Activated CD8-positive, alpha-beta memory T cell treated with anti-CD3 and anti-CD28 coated beads, Interleukin-2, amount 50 U/mL, for 4 hours (primary cell): Measurements from ENCODE around the gene TJP3.
"Not testable (repeated sequence)": the region's sequence is repeated elsewhere in the genome, so short reads cannot be mapped to it uniquely, and the experiment has no call there.

Experiments
- DNase-seq: peaks from one replicate; pipeline ENCODE4 v3.0.0-alpha.2; 2020

The TJP3 gene

GRCh38 chr19:3748965-3749364 lies 40.8 kb downstream of the TJP3 start:
- no peak for DNase-seq

DNA sequence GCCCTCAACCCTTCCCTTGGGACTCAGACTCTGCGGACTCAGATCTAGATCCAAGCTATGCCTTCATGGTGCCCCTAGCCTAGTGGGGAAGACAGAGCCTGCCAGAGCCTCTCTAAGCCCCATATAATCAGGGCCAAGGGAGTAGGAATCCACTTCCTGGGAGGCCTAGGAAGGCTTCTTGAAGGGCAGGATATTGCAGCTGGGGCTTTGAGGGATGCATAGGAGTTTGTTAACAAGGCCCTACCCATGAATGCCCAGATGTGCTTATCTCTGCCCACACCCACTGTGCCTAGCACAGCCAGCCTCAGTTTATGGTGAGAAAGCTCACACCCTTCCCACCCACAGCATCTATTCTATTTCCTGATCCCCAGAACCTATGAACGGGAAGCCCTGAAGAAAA lies 42.0 kb downstream of the TJP3 start:
- no peak for DNase-seq

GRCh38 chr19:3751236-3751635 lies 43.1 kb downstream of the TJP3 start:
- DNase-seq: no peak

DNA sequence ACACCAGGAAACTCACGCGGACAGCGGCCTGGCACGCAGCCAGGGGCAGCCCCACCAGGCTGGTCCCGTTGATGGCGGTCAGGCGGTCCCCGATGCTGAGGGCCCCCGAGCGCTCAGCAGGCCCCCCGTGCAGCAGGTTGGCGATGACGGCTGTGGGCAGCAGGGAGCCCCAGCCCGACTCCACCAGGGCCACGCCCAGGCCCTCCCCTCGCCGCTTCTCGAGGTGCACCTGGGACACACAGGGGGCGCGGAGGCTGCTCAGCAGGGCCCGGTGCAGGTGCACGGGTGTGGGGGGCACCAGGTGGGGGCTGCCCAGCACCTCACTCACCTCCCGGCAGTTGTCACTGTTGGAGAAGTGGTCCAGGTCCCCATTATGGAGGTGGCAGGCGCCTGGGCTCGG lies 44.3 kb downstream of the TJP3 start:
- DNase-seq: no peak

DNA sequence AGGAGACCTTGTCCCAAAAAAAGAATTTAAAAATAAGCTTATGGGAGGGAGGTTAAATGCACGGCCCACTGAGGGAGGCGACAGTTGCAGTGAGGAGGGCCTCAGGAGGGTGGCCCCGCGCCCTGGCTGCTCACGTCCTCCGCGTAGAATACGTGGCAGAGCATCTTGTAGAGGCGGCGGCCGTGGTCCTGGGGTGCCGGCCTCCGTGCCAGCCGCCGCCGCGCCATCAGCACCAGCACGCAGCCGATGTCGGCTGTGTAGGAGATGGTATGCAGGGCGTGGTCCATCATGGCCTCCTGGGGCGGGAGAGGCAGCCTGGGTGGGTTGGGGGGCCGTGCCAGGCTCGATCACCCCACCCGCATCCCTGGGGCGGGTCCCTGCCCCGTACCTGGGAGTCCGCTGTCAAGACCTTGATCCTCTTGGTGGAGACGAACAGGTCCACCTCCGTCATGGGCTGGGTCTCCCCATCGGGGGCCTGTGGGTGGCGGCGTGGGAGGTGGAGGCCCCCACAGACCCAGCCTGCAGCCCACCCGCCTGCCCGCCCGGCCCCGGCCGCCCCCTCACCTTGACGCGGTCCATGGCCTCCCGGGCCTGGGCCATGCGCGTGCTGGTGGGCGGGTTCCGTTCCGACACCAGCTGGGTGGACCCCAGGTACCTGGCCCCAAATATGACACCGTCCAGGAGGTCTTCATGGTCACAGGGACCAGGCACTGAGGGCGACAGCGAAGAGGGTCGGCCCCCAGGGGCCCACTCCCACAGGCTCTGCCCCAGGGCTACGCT lies 45.6 kb downstream of the TJP3 start:
- no peak for DNase-seq

- DNase-seq: not testable (repeated sequence)
These were observed 49.5 kb downstream of the TJP3 start for GRCh38 chr19:3757705-3758104.

- DNase-seq: not testable (repeated sequence)
These were observed 50.1 kb downstream of the TJP3 start for GRCh38 chr19:3758297-3758696.

- DNase-seq: no peak
These were observed 51.5 kb downstream of the TJP3 start for GRCh38 chr19:3759482-3760254.

DNA sequence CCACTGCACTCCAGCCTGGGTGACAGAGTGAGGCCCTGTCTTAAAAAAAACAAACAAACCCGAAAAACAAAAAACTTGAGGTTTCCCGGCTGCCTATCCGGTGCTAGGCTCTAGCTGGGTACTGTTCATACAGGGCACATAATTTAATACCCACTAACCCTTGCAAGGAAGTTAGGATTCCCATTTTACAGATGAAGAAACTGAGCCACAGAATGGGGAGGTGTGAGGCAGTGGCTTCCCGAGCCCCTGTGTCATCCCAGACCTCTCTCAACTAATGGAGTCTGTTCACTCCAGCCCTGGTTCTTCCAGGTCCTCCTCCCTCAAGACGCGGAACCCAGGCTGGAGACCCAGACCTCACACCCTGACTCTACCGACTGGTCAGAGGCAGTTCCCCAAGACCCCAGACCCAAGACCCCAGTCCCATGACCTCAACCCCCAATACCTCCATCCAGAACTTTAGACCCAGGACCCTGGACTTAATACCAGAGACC lies 52.7 kb downstream of the TJP3 start:
- DNase-seq: no peak

- DNase-seq: peak; percentile 96
These were observed 53.4 kb downstream of the TJP3 start, which contains the start of gene APBA3 for GRCh38 chr19:3761382-3762129. Gene APBA3 (minus strand): TSS chr19:3761692. CDS start chr19:3760264, 1,428 bp downstream.

DNA sequence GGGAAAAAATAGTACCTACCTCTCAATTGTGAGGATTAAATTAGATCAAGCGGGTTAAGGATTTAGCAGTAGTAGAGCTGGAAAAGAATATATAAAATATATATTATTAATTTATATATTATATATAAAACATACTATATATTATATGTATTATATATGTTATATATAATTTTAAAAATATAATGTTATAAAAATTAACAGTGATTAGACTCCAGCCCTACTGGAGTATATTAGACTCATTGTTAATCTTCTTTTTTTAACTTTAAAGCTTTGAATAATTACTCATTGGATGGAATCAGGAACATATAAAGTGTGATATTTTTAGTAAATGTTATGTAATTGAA lies 53.9 kb downstream of the TJP3 start:
- DNase-seq: no peak

DNA sequence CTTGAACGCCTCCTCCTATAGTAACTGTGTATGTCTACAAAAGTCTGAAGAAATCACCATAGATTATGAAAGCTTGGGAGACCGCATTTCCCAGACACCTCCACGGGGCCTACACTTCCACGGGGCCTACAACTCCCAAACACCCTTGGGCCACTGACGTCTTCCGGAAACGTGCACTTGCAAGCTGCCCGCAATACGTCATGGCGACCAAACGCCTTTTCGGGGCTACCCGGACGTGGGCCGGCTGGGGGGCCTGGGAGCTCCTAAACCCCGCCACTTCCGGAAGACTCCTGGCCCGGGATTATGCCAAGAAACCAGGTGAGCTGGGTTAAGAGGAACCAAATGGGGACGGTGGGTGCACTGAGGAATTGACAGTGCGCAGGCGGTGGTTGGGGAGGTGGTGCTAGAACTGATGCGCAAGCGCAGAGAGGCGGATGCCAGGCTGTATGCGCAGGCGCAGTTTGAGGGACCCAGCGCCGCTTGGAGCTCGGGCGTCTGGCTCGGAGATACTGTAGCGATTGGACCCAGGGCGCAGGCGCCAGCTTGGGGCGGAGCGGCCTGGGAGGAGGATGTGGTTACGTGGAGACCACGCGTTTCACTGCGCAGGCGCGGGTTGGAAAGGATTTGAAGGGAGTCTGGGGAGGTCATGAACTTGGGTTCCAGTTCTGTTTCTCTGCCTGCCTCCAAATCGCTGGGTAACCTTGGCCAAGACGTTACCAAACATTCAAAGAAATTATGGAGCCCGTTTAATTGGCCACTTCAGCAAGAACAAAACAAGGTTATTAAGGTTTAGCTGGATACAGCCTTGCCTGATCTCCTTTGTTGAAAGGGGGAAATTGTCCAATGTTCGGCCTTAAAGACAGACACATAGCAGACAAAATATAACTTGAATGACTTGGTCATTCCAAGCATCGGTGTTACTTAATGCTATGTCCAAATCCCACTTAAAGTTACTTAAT lies 54.6 kb downstream of the TJP3 start, which contains the start of gene MRPL54:
Gene MRPL54, plus strand, starts transcription at position 182 of the 959 bp plus-strand sequence. Its CDS starts 19 bp downstream, at position 201.
- peak; percentile 98 for DNase-seq

DNA sequence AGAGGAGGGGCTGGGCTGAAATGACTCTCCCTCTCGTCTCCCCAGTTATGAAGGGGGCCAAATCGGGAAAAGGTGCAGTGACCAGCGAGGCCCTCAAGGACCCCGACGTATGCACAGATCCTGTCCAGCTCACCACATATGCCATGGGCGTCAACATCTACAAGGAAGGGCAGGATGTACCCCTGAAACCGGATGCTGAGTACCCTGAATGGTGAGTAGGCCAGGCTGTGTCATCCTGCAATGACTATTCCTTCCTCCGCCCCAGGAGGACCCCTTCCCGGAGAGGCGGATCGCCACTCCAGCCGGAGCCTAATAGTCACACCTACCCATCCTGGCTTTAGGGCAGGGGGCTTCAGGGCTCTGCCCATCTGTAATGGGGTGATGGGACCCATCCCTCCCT lies 56.9 kb downstream of the TJP3 start:
- no peak for DNase-seq

- DNase-seq: not testable (repeated sequence)
These were observed 57.6 kb downstream of the TJP3 start for GRCh38 chr19:3765757-3766156.

DNA sequence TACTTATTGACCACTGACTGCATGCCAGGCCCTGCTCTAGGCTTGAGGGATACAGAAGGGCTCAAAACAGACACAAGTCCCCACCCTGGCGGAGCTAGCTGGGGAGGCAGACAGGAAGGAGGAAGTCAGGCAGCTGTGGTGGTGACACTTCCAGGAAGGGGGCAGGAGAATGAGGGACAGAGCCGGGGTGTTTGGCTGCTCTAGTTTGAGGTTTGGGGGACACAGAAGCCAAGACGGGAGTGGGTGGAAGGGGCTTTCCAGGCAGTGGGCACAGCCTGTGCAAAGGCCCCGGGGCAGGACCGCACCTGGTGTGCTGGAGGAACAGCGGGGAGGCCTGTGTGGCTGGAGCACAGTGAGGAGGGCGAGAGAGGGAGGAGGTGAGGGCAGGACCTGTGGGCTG lies 58.3 kb downstream of the TJP3 start:
- no peak for DNase-seq

DNA sequence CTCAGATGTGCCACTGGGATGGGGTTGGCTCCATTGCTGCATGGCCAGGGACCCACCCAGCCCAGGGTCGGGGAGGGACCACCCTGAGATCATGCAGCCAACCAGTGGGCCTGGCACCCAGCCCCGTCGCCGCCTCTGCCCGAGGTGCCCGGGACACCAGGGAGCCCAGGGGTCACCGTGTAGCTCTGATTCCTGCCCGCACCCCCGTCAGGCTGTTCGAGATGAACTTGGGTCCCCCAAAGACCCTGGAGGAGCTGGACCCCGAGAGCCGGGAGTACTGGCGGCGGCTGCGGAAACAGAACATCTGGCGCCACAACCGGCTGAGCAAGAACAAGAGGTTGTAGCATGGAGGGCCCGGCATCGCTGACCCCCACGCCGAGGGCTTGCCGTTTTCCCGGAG lies 58.9 kb downstream of the TJP3 start:
- no peak for DNase-seq

DNA sequence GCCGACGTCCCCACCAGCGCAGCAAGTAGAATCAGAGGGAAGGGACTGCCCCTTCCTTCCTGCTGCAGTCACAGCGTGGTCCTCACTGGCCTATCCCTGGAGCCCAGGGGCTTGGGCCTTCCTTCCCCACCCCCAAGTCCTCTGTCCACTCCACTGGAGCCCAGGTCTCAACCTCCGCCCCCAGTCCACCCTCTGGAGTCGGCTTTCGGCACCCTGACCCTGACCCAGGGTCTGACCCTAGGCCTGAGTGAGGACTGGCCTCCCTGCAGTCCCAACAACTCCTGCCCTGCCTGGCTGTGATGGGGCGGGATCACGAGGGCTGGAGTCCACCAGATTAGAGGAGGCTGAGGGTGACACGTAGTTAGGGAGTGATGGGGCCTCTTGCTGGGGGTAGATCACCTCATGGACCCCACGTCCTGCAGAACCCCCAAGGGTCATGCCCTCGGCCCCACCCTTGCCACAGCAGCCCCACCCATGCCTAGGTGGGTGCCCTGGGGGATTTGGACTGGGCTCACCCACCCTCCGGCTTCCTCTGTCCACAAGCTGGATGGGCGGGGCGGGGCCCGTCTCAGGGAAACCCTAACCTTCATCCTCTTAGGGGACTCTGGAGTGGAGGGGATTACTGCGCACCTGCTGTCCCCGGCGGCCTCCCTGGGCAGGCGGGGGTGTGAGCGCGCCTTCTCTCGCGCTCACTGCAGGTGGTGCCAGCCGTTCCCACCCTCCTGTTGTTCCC lies 60.0 kb downstream of the TJP3 start:
- DNase-seq: no peak

DNA sequence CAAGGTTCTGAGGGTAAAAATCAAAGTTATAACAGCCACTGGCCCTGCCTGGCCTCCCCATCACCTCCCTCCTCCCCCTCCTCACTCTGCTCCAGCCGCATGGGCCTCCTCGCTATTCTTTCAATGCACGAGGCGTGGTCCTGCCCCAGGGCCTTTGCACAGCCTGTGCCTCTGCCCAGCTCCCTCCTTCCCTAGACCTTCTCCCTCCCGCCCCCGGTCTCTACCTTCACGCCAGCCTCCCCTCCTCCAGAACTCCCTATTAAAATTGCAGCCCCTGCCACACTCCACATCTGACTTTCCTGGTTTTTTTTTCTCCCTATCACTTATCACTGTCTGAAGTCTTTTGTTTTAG lies 60.5 kb downstream of the TJP3 start:
- no peak for DNase-seq

- no peak for DNase-seq
These were observed 61.3 kb downstream of the TJP3 start for GRCh38 chr19:3769494-3769893.

DNA sequence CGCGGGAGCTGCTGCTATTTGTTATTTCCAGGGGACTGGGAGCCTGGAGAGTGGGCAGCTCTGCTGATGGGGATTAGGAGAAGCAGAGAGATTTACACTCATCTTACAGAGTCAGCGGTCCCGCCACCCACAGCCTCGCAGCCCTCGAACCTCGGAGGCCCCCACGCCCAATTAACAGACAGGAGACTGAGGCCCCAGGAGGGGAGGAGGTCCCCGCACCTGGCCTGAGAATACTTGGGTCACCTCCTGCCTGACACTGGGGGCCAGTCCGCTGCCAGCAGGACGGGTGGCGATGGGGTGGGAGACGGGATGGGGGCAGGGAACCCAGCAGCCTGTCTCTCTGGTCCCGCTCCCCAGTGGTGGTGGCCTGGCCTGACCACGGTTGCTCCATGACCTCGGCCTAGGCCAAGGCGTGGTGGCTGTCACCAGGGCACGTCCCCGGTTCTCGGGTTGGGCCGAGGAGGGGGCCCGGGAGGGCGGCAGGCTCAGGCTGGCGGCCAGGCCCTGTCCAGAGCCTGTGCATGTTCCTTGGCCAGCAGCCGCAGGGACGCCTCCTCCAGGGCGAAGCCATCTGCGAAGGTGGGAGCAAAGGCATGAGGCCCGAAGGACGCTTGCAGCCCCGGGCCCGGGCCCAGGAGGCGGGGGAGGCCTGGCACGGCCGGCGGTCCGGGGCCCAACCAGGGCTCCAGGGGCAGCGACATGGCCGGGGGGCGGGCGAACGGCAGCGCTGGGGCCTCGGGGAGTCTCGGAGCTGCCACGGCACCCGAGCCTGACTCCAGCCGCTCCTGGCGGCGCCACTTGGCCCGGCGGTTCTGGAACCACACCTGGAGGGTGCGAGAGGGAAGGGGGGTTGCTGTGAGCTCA lies 62.2 kb downstream of the TJP3 start:
- DNase-seq: no peak
